LNCaP clone FGC (cell line): ENCODE results near the gene CPEB3.
A peak's percentile ranks its signal among the peaks of the same experiment; 100 is the strongest.

ENCODE experiments used
- DNase-seq: peaks from one replicate; pipeline ENCODE4 v3.0.0-alpha.2; 2011; ENCODE audit warnings: low read depth
- H3K4me3 ChIP-seq: 2 replicates; pipeline ENCODE4 v1.5.1; 2011; ENCODE audit warnings: mild to moderate bottlenecking, low read depth, low read length, control low read depth
- TF ChIP-seq, protein P1 (sequence below): IDR thresholded peaks from 2 replicates; pipeline ENCODE4 v1.5.1; 2012; ENCODE audit warnings: mild to moderate bottlenecking; ENCODE audit not compliant: control insufficient read depth, insufficient read depth; ENCODE audit errors: extremely low read depth

Gene CPEB3

DNA sequence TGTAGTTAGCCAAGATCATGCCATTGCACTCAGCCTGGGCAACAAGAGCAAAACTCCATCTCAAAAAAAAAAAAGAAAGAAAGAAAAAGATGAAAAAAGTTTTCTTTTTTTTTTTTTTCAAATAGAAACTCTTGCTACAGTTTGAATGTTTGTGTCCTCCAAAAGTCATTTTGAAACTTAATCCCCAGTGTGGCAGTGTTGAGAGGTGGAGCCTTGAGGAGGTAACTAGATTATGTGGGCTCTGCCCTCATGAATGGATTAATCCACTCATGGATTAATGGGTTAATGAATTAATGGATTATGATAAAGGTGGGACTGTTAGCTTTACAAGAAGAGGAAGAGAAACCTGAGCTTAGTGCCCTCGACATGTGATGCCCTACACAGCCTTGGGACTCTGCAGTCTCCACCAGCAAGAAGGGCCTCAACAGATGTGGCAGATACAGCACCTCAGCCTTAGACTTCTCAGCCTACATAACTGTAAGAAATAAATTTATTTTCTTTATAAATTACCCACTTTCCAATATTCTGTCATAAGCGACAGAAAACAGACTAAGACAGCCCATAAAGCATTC is 25.1 kb downstream of the CPEB3 start:
- no peak for DNase-seq
- TF ChIP-seq, protein P1, sequence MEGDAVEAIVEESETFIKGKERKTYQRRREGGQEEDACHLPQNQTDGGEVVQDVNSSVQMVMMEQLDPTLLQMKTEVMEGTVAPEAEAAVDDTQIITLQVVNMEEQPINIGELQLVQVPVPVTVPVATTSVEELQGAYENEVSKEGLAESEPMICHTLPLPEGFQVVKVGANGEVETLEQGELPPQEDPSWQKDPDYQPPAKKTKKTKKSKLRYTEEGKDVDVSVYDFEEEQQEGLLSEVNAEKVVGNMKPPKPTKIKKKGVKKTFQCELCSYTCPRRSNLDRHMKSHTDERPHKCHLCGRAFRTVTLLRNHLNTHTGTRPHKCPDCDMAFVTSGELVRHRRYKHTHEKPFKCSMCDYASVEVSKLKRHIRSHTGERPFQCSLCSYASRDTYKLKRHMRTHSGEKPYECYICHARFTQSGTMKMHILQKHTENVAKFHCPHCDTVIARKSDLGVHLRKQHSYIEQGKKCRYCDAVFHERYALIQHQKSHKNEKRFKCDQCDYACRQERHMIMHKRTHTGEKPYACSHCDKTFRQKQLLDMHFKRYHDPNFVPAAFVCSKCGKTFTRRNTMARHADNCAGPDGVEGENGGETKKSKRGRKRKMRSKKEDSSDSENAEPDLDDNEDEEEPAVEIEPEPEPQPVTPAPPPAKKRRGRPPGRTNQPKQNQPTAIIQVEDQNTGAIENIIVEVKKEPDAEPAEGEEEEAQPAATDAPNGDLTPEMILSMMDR, result no peak
- H3K4me3 ChIP-seq, result no peak overlapping the region

DNA sequence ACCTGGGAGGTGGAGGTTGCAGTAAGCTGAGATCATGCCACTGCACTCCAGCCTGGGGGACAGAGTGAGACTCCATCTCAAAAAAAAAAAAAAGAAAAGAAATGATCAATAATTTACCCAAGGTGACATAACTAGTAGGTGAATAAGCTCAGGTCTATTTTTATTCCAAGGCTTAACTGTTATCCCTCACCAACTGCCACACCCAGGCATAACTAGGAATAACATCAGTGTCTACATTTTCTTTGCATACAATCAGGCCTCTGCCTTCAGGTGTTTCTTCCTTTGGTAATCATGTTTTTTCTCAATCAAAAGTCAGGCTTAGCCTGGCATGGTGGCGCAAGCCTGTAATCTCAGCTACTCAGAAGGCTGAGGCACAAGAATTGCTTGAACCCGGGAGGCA is 26.6 kb downstream of the CPEB3 start:
- TF ChIP-seq, protein P1, result no peak
- H3K4me3 ChIP-seq, result no peak overlapping the region
- no peak for DNase-seq

DNA sequence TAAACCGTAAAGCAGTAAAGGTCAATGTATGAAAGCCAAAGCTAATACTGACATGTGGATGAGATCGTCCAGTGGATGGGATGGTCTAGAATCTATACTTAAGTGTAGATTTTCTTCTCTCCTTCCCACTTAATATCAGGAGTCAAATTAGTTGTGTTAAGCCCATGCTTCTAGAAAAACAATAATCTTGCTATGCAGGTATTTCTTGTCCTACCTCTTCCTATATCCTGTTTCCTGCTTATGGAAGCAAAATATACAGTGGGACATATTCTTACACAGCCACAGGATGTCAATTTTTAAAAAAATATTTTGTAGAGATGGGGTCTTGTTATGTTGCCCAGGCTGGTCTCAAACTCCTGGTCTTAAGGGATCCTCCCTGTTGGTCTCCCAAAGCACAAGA is 27.5 kb downstream of the CPEB3 start:
- TF ChIP-seq, protein P1, result no peak
- peak; percentile 54 for DNase-seq
- no peak overlapping the region for H3K4me3 ChIP-seq

DNA sequence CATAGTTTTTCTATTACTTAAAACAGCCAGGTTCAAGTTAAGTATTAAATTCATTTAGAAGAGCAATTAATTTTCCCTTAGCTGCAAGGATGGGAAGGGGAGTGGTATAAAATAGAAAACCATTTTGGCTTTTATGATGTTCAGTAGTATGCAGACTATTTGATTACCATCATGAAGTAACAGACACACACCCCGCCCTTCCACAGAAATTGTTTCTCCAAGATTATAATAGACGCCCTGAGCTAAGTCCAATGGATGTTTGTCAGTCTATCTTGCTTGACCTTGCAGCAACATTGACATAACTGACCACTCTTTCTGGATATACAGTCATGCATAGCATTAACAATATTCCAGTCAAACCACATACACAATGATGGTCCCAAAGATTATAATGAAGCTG is 42.3 kb downstream of the CPEB3 start:
- no peak overlapping the region for H3K4me3 ChIP-seq
- DNase-seq, result no peak
- TF ChIP-seq, protein P1, result no peak

DNA sequence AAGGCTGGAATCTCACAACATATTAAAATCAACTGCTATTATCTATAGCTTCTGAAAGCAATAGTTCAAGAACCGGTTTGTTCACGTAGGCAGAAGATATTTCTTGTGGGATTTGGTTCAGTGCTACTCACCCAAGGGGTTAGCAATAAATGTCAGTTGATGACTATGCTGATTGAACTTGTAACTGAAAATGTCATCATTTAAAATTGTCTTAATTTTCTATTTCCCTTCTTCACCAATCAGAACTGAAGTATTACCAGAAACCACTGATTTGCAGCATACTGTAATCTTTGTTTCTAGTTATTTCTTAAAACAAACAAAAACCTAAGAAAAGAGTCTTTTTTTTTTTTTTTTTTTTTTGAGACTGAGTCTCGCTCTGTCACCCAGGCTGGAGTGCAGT is 46.1 kb downstream of the CPEB3 start:
- TF ChIP-seq, protein P1, result no peak
- DNase-seq, result no peak
- H3K4me3 ChIP-seq, result no peak overlapping the region

DNA sequence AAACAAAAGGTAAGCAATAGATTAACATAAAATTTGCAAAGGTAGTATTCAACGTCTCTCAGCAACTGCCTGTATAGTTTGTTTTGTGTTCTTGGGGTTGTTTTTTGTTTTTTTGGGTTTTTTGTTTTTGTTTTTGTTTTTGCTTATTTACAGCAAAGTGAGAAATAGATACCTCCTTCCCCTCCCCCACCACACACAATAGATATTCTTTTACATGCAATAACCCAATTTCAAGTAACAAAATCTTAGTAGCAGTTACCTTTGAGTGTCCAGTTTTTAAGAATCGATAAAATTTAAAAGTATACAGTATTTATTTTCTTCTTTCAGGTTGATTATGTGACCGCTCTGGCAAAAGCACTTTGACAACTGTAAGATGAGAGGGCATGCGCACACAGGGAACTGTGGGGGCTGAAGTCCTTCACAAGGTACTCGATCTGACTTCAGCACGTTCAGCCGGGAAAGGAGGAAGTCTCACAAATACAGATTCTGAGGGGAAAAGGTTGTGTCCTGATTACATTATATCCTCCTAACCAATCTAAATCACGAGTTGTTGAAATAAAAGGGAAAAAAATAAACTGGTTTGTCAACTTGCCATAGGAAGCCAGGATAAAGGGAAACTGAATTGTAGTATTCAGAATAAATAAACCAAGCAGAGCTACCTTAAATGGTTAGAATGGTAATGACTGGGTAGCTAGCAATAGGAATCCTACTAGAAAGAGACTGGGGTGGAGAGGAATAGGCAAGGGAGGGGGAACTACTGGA is 47.8 kb downstream of the CPEB3 start:
- TF ChIP-seq, protein P1, result no peak
- peak; percentile 75 for DNase-seq
- H3K4me3 ChIP-seq, result peak overlapping the region; percentile 47
